IMR-90 (cell line): ENCODE results near the gene PDLIM5. TPM values are rescaled to one million over a fixed set of nuclear protein-coding genes. Genes with fewer than 3 reads are reported as not detected.

Source experiments
- ATAC-seq: fragments of 200-7000 bp; cut with Tn5 transposase; 2 replicates; pipeline ENCODE4 v1.9.1; 2020; ENCODE audit warnings: low read depth, mild to moderate bottlenecking, moderate library complexity
- BruUV-seq: library from RNA; stranded (reverse); fragments of 400-500 nt; replicated peaks from 2 replicates; lab custom pipeline; 2021; lab: Mats Ljungman, UMichigan
- CTCF ChIA-PET: fragments of 300-600 bp; formaldehyde crosslinking; extraction: SDS; loops from one replicate; lab custom pipeline; 2021; ENCODE audit warnings: antibody characterized with exemption; lab: Yijun Ruan, JAX
- POLR2A ChIA-PET: fragments of 300-600 bp; sonication (Branson Sonifier 250); formaldehyde crosslinking; loops from one replicate; lab custom pipeline; 2022; ENCODE audit warnings: antibody characterized with exemption; ENCODE audit not compliant: unreplicated experiment; lab: Charles Lee
- DNase-seq: peaks from one replicate; pipeline ENCODE4 v3.0.0; 2013
- H2AFZ ChIP-seq: replicated peaks from 2 replicates; pipeline ENCODE3; 2013; ENCODE audit warnings: low read length, mild to moderate bottlenecking; ENCODE audit not compliant: poor library complexity
- H2AK5ac ChIP-seq: 2 replicates; pipeline ENCODE4 v1.6.1; 2013; ENCODE audit warnings: low read depth, low read length, inconsistent platforms
- H2AK9ac ChIP-seq: replicated peaks from 2 replicates; pipeline ENCODE3; 2013; ENCODE audit warnings: mild to moderate bottlenecking, low read depth, low read length, moderate library complexity; ENCODE audit not compliant: poor library complexity
- H2BK120ac ChIP-seq: 2 replicates; pipeline ENCODE4 v1.6.1; 2013; ENCODE audit warnings: low read depth, low read length, inconsistent platforms
- H2BK15ac ChIP-seq: 3 replicates; pipeline ENCODE4 v1.6.1; 2013; ENCODE audit warnings: low read depth, low read length, inconsistent platforms
- H2BK20ac ChIP-seq: 2 replicates; pipeline ENCODE4 v1.6.1; 2013; ENCODE audit warnings: low read depth, mild to moderate bottlenecking, inconsistent platforms, low read length, moderate library complexity
- H2BK5ac ChIP-seq: 2 replicates; pipeline ENCODE4 v1.6.1; 2013; ENCODE audit warnings: mild to moderate bottlenecking, low read depth, low read length, inconsistent platforms; ENCODE audit not compliant: poor library complexity, severe bottlenecking
- H3K14ac ChIP-seq: replicated peaks from 2 replicates; pipeline ENCODE4 v1.6.1; 2013; ENCODE audit warnings: low read depth, low read length, inconsistent platforms
- H3K18ac ChIP-seq: 2 replicates; pipeline ENCODE4 v1.6.1; 2013; ENCODE audit warnings: low read depth, low read length, control low read depth
- H3K23ac ChIP-seq: 2 replicates; pipeline ENCODE4 v1.6.1; 2013; ENCODE audit warnings: low read depth, low read length, inconsistent platforms
- H3K27ac ChIP-seq: 2 replicates; pipeline ENCODE4 v1.5.1; 2013; ENCODE audit warnings: mild to moderate bottlenecking, control low read depth, low read length; ENCODE audit not compliant: insufficient read depth
- H3K27me3 ChIP-seq: 2 replicates; pipeline ENCODE4 v1.6.1; 2013; ENCODE audit warnings: low read length; ENCODE audit not compliant: control insufficient read depth, insufficient read depth
- H3K36me3 ChIP-seq: 2 replicates; pipeline ENCODE4 v1.6.1; 2013; ENCODE audit warnings: low read length, mixed read lengths; ENCODE audit not compliant: control insufficient read depth, insufficient read depth
- H3K4ac ChIP-seq: 2 replicates; pipeline ENCODE4 v1.6.1; 2013; ENCODE audit warnings: low read depth, low read length, inconsistent platforms
- H3K4me1 ChIP-seq: 2 replicates; pipeline ENCODE4 v1.6.1; 2013; ENCODE audit warnings: low read length, mixed read lengths; ENCODE audit not compliant: control insufficient read depth, insufficient read depth
- H3K4me2 ChIP-seq: 2 replicates; pipeline ENCODE4 v1.6.1; 2013; ENCODE audit warnings: low read depth, mild to moderate bottlenecking, control low read depth, low read length, moderate library complexity
- H3K4me3 ChIP-seq: 2 replicates; pipeline ENCODE4 v1.5.1; 2013; ENCODE audit warnings: low read depth, mild to moderate bottlenecking, control low read depth, low read length, moderate library complexity; ENCODE audit not compliant: insufficient read depth
- H3K56ac ChIP-seq: 2 replicates; pipeline ENCODE4 v1.6.1; 2013; ENCODE audit warnings: low read length, inconsistent platforms; ENCODE audit not compliant: insufficient read depth; ENCODE audit errors: extremely low read depth
- H3K79me1 ChIP-seq, 2 experiments: 2 replicates each; pipeline ENCODE4 v1.6.1; 2013; ENCODE audit warnings: low read length in 2 of 2, inconsistent platforms in 1 of 2, low read depth in 1 of 2
- H3K9ac ChIP-seq: 2 replicates; pipeline ENCODE4 v1.6.1; 2013; ENCODE audit warnings: low read depth, low read length, control low read depth
- H3K9me1 ChIP-seq: 2 replicates; pipeline ENCODE4 v1.6.1; 2013; ENCODE audit warnings: low read length, inconsistent platforms; ENCODE audit not compliant: insufficient read depth
- H3K9me3 ChIP-seq: 2 replicates; pipeline ENCODE4 v1.6.1; 2013; ENCODE audit warnings: low read length; ENCODE audit not compliant: control insufficient read depth, insufficient read depth
- H4K20me1 ChIP-seq: 2 replicates; pipeline ENCODE4 v1.6.1; 2013; ENCODE audit warnings: low read length, inconsistent platforms; ENCODE audit not compliant: insufficient read depth
- H4K5ac ChIP-seq: 2 replicates; pipeline ENCODE4 v1.6.1; 2013; ENCODE audit warnings: mild to moderate bottlenecking, low read depth, low read length, control low read depth
- H4K8ac ChIP-seq, 2 experiments: 2 replicates each; pipeline ENCODE4 v1.6.1; 2013; ENCODE audit warnings: low read depth in 2 of 2, low read length in 2 of 2, control low read depth in 1 of 2, inconsistent platforms in 1 of 2
- H4K91ac ChIP-seq: 2 replicates; pipeline ENCODE4 v1.6.1; 2013; ENCODE audit warnings: low read depth, low read length, inconsistent platforms; ENCODE audit not compliant: insufficient read depth
- MAFK ChIP-seq: IDR thresholded peaks from 2 replicates; pipeline ENCODE4 v1.6.1; 2012; ENCODE audit warnings: low read depth, low read length, improper control_type of control experiment
- RCOR1 ChIP-seq: IDR thresholded peaks from 2 replicates; pipeline ENCODE4 v1.6.1; 2012; ENCODE audit warnings: mild to moderate bottlenecking, low read length, improper control_type of control experiment; ENCODE audit not compliant: insufficient replicate concordance
- WGBS, 2 experiments: methylation state at CpG; one replicate each; pipeline versions ENCODE4 v1.1.5 to v1.1.7; 2013; ENCODE audit warnings: missing lambda C conversion rate in 2 of 2; ENCODE audit not compliant: insufficient read length in 1 of 2; ENCODE audit errors: extremely low coverage in 2 of 2; 5-methylcytosine and 5-hydroxymethylcytosine counted together
- dilution Hi-C: fragments of 300-500 bp; cut with HindIII; formaldehyde crosslinking; loops from one replicate; pipeline ENCODE4 v1.14.3; 2018; ENCODE audit warnings: low sequenced_read_pairs; ENCODE audit not compliant: unreplicated experiment
- in situ Hi-C: fragments of 300-500 bp; cut with MboI; formaldehyde crosslinking; loops from 3 replicates; pipeline ENCODE4 v1.14.3; 2019; ENCODE audit warnings: low sequenced_read_pairs, inconsistent platforms, mixed read lengths
- intact Hi-C: fragments of 100-400 bp; cut with micrococcal nuclease; formaldehyde crosslinking; loops from 2 replicates; pipeline ENCODE4 v1.10.0; 2022
- polyA plus RNA-seq, 3 experiments: library from polyadenylated mRNA; depleted of rRNA; stranded (reverse); fragments of >200 nt; gene quantifications; 2 replicates each; pipeline ENCODE4 v1.2.3, GENCODE V29; 2012; ENCODE audit warnings: low replicate concordance in 1 of 3
- total RNA-seq: library from RNA; depleted of rRNA; stranded (reverse); fragments of >200 nt; gene quantifications from 2 replicates; pipeline ENCODE4 v1.2.3, GENCODE V29; 2012

The PDLIM5 gene
- total and polyA plus RNA-seq, 2 of the 4 experiments (the other 2 are of a cell fraction) = 96.5 to 188 TPM

DNA sequence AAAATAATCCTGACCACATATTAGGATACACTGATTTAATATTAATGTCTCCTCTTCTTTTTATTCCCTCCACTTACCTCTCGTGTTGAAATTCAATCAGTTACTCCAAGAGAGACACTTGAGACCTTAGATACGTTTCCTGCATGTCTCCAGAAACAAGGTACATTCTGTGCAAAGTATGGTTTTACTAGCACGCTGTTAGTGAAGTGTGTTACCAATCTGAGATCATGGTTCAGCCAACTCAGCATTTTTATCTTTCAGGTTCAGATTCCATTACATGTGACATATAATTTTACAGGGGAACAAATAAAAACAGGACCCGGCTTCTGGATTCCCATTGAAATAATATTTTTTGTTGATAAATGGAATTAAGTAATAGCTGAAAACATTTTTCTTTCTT is 32.2 kb downstream of the PDLIM5 start:
- DNase-seq (no peak), ATAC-seq (no peak)
- H3K56ac ChIP-seq = no peak overlapping the region
- TF ChIP-seq RCOR1 = no peak
- peak; percentile 91 for TF ChIP-seq MAFK
- H3K23ac ChIP-seq = 0 out of 2 replicates have a peak overlapping the region, but pooled peaks have one; percentile 1
- H2BK120ac ChIP-seq = no peak overlapping the region
- ChIA-PET POLR2A (no interaction called here), CTCF (no interaction called here)
- no peak overlapping the region for H2AK9ac ChIP-seq
- no peak overlapping the region for H4K5ac ChIP-seq
- peaks cover 3% of the 10 kb centered on the region; the same call in 1 of the 2 replicates for H3K4me1 ChIP-seq
- in situ Hi-C loops (no loop called here), dilution Hi-C loops (no loop called here), intact Hi-C loops (no loop called here)
- no peaks in the 10 kb centered on the region for H3K9me1 ChIP-seq
- no peak overlapping the region for H3K4ac ChIP-seq
- no peak overlapping the region for H4K91ac ChIP-seq
- H3K27ac ChIP-seq = no peak overlapping the region
- no peak overlapping the region for H2BK15ac ChIP-seq
- no peak overlapping the region for H3K4me3 ChIP-seq
- no peaks in the 10 kb centered on the region; the same call in 1 of the 2 replicates for H3K36me3 ChIP-seq
- no peak overlapping the region for H3K18ac ChIP-seq
- no peak overlapping the region for H2AFZ ChIP-seq
- H3K9me3 ChIP-seq = no peaks in the 10 kb centered on the region
- H2AK5ac ChIP-seq = no peak overlapping the region
- no peak overlapping the region for H3K4me2 ChIP-seq
- WGBS, 2 experiments = 80% methylated on average over 1 of the region's 4 CpGs; no CpG with 5 or more reads in 1 of the 2 experiments
- no peak overlapping the region for H2BK20ac ChIP-seq
- peaks cover 16 to 53% of the 10 kb centered on the region in 2 experiments for H3K79me1 ChIP-seq
- H2BK5ac ChIP-seq = no peak overlapping the region
- no peak overlapping the region for H3K9ac ChIP-seq
- BruUV-seq = no TSS peak
- H3K27me3 ChIP-seq = no peaks in the 10 kb centered on the region
- H4K8ac ChIP-seq = no peak overlapping the region
- H4K20me1 ChIP-seq = peaks cover 15% of the 10 kb centered on the region
- no peak overlapping the region for H3K14ac ChIP-seq
